ENCODE measurements around the gene CHAF1B. TPM values are rescaled to one million over a fixed set of nuclear protein-coding genes. Genes with fewer than 3 reads are reported as not detected.

CHAF1B gene
- total RNA-seq, 1 experiment from 2014 or later, result 52.7 TPM

DNA sequence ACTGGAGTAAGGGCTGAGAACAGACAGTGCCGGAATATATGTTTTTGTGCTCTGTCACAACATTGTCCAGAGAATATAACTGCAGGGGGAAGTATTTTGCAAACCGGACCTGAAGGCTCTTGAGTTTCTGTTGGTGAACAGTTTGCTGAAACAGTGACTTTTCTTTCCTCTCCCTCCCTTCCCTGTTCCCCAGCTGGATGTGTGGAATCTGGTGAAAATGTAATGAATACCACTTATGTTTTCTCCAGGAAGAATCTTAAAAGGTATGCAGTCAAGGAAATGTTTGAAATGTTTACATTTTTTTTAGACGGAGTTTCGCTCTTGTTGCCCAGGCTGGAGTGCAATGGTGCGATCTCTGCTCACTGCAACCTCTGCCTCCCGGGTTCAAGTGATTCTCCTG lies 23.4 kb downstream of the CHAF1B start:
- ChIA-PET CTCF (no interaction called here), POLR2A (ENCODE audit: low non-redundant PET) (no interaction called here)
- TF ChIP-seq EZH2 (IDR thresholded peaks at IDR 0.05; ENCODE audit: borderline replicate concordance, low read depth, low read length, poor library complexity, severe bottlenecking), result no peak
- TF ChIP-seq, protein P1, sequence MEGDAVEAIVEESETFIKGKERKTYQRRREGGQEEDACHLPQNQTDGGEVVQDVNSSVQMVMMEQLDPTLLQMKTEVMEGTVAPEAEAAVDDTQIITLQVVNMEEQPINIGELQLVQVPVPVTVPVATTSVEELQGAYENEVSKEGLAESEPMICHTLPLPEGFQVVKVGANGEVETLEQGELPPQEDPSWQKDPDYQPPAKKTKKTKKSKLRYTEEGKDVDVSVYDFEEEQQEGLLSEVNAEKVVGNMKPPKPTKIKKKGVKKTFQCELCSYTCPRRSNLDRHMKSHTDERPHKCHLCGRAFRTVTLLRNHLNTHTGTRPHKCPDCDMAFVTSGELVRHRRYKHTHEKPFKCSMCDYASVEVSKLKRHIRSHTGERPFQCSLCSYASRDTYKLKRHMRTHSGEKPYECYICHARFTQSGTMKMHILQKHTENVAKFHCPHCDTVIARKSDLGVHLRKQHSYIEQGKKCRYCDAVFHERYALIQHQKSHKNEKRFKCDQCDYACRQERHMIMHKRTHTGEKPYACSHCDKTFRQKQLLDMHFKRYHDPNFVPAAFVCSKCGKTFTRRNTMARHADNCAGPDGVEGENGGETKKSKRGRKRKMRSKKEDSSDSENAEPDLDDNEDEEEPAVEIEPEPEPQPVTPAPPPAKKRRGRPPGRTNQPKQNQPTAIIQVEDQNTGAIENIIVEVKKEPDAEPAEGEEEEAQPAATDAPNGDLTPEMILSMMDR (conservative IDR thresholded peaks at IDR 0.05; ENCODE audit: low read depth, low read length), result no peak
- H3K4me1 ChIP-seq (ENCODE audit: insufficient read depth, low read length, poor library complexity, severe bottlenecking), result no peaks in the 10 kb centered on the region
- DNase-seq (ENCODE audit: low spot score), result no peak
- no peaks in the 10 kb centered on the region for H3K9me3 ChIP-seq (ENCODE audit: low read depth, low read length, poor library complexity, severe bottlenecking)
- no peak overlapping the region for H3K4me3 ChIP-seq (ENCODE audit: low read depth, low read length, poor library complexity, severe bottlenecking)
- no peaks in the 10 kb centered on the region for H3K27me3 ChIP-seq (replicated peaks; ENCODE audit: insufficient read depth, low read depth, low read length, poor library complexity)
- H3K36me3 ChIP-seq (ENCODE audit: insufficient read depth, low read length, poor library complexity, severe bottlenecking), result peaks cover 67% of the 10 kb centered on the region
- no TSS peak for BruUV-seq (replicated peaks)
- H3K27ac ChIP-seq (ENCODE audit: low read depth, low read length, poor library complexity, severe bottlenecking), result no peak overlapping the region
- intact Hi-C loops (cut with micrococcal nuclease; ENCODE audit: unreplicated experiment), result no loop called here

DNA sequence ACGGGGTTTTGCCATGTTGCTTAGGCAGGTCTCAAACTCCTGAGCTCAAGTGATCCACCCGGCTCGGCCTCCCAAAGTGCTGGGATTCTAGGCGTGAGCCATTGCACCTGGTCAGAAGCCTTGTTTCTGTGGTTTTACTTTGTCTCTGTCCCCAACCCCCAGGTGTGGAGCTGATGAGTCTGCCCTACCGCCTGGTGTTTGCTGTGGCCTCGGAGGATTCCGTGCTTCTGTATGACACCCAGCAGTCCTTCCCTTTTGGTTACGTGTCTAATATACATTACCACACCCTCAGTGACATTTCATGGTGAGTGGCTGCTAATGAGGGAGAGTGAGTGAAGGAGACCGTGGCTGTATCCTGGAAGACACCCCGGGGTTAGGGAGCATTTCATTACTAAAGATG lies 26.1 kb downstream of the CHAF1B start:
- POLR2A ChIA-PET (ENCODE audit: low non-redundant PET), result no interaction called here
- no peak for DNase-seq (ENCODE audit: low spot score)
- Histone ChIP-seq H3K4me3 (ENCODE audit: low read depth, low read length, poor library complexity, severe bottlenecking) (no peak overlapping the region), H3K27ac (ENCODE audit: low read depth, low read length, poor library complexity, severe bottlenecking) (no peak overlapping the region), H3K4me1 (ENCODE audit: insufficient read depth, low read length, poor library complexity, severe bottlenecking) (no peaks in the 10 kb centered on the region), H3K27me3 (replicated peaks; ENCODE audit: insufficient read depth, low read depth, low read length, poor library complexity) (no peaks in the 10 kb centered on the region), H3K9me3 (ENCODE audit: low read depth, low read length, poor library complexity, severe bottlenecking) (no peaks in the 10 kb centered on the region), H3K36me3 (ENCODE audit: insufficient read depth, low read length, poor library complexity, severe bottlenecking) (peaks cover 67% of the 10 kb centered on the region)
- no TSS peak for BruUV-seq (replicated peaks)
- intact Hi-C loops (cut with micrococcal nuclease; ENCODE audit: unreplicated experiment), result no loop called here
- CTCF ChIA-PET, result no interaction called here
- no peak for TF ChIP-seq EZH2 (IDR thresholded peaks at IDR 0.05; ENCODE audit: borderline replicate concordance, low read depth, low read length, poor library complexity, severe bottlenecking)
- TF ChIP-seq, protein P1 (conservative IDR thresholded peaks at IDR 0.05; ENCODE audit: low read depth, low read length), result no peak

DNA sequence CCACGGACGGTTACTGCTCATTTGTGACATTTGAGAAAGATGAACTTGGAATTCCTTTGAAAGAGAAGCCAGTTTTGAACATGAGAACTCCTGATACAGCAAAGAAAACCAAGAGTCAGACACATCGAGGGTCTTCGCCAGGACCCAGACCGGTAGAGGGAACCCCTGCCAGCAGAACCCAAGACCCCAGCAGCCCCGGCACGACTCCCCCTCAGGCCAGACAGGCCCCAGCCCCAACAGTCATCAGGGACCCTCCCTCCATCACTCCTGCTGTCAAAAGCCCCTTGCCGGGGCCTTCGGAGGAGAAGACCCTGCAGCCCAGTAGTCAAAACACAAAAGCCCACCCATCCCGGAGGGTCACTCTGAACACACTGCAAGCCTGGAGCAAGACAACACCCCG lies 27.7 kb downstream of the CHAF1B start:
- DNase-seq (ENCODE audit: low spot score), result no peak
- Histone ChIP-seq H3K4me1 (ENCODE audit: insufficient read depth, low read length, poor library complexity, severe bottlenecking) (no peaks in the 10 kb centered on the region), H3K9me3 (ENCODE audit: low read depth, low read length, poor library complexity, severe bottlenecking) (no peaks in the 10 kb centered on the region), H3K27me3 (replicated peaks; ENCODE audit: insufficient read depth, low read depth, low read length, poor library complexity) (no peaks in the 10 kb centered on the region), H3K4me3 (ENCODE audit: low read depth, low read length, poor library complexity, severe bottlenecking) (no peak overlapping the region), H3K36me3 (ENCODE audit: insufficient read depth, low read length, poor library complexity, severe bottlenecking) (peaks cover 68% of the 10 kb centered on the region), H3K27ac (ENCODE audit: low read depth, low read length, poor library complexity, severe bottlenecking) (no peak overlapping the region)
- BruUV-seq (replicated peaks), result no TSS peak
- TF ChIP-seq, protein P1 (conservative IDR thresholded peaks at IDR 0.05; ENCODE audit: low read depth, low read length), result no peak
- TF ChIP-seq EZH2 (IDR thresholded peaks at IDR 0.05; ENCODE audit: borderline replicate concordance, low read depth, low read length, poor library complexity, severe bottlenecking), result no peak
- POLR2A ChIA-PET (ENCODE audit: low non-redundant PET), result no interaction called here
- CTCF ChIA-PET, result no interaction called here
- intact Hi-C loops (cut with micrococcal nuclease; ENCODE audit: unreplicated experiment), result no loop called here

All from A673 (cell line).